SU-DHL-6 (cell line): ENCODE measurements around the gene EXOC3L1.

Experiments
- EZH2phosphoT487 ChIP-seq: fragments of 200-600 bp; sonication (generic), shearing (Covaris generic); conservative IDR thresholded peaks from 2 replicates; pipeline ENCODE4 v1.6.1; 2018; ENCODE audit warnings: mild to moderate bottlenecking, antibody characterized with exemption, low read length, moderate library complexity, mixed read lengths
- TF ChIP-seq, protein P1 (sequence below): fragments of 200-600 bp; sonication (generic); IDR thresholded peaks from one replicate; pipeline ENCODE4 v1.5.1; 2017; ENCODE audit warnings: antibody characterized with exemption, mild to moderate bottlenecking, low read length, moderate library complexity; ENCODE audit not compliant: insufficient read depth, poor library complexity, severe bottlenecking

DNA sequence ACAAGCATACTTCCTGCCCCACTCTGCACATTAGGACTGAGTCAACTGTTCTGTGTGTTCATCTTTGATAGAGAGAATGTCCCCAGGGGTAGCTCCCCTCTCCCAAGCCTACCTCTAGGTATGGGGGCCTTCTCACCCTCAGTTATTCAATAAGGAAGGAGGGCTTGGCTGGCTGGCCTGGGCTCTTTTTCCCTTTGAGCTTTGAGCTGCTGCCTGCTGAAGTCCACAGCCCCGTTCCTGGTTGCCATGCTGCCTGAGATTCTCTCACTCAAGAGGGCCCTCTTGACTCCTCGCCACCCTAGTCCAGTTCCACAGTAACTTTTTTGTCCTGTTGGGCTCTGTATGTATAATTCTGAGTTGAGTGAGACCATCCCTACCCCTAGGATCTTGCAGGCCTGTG lies 44.2 kb downstream of the EXOC3L1 start:
- TF ChIP-seq, protein P1, sequence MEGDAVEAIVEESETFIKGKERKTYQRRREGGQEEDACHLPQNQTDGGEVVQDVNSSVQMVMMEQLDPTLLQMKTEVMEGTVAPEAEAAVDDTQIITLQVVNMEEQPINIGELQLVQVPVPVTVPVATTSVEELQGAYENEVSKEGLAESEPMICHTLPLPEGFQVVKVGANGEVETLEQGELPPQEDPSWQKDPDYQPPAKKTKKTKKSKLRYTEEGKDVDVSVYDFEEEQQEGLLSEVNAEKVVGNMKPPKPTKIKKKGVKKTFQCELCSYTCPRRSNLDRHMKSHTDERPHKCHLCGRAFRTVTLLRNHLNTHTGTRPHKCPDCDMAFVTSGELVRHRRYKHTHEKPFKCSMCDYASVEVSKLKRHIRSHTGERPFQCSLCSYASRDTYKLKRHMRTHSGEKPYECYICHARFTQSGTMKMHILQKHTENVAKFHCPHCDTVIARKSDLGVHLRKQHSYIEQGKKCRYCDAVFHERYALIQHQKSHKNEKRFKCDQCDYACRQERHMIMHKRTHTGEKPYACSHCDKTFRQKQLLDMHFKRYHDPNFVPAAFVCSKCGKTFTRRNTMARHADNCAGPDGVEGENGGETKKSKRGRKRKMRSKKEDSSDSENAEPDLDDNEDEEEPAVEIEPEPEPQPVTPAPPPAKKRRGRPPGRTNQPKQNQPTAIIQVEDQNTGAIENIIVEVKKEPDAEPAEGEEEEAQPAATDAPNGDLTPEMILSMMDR, result no peak
- TF ChIP-seq EZH2phosphoT487, result no peak
